Glutamatergic neuron (in vitro differentiated cells): ENCODE data around the gene CCDC15. TPM values are rescaled to one million over a fixed set of nuclear protein-coding genes. Genes with fewer than 3 reads are reported as not detected.
"Not testable (repeated sequence)": the region's sequence is repeated elsewhere in the genome, so short reads cannot be mapped to it uniquely, and the experiment has no call there.

Source experiments
- DNase-seq: peaks from one replicate; pipeline ENCODE4 v3.0.0; 2022
- H3K27ac Mint-ChIP-seq: one replicate; pipeline ENCODE4 v1.8.0; 2020; ENCODE audit warnings: mild to moderate bottlenecking, mixed read lengths, inconsistent platforms; ENCODE audit not compliant: unreplicated experiment
- H3K27me3 Mint-ChIP-seq: one replicate; pipeline ENCODE4 v1.8.0; 2020; ENCODE audit warnings: mild to moderate bottlenecking, moderate library complexity, mixed read lengths, inconsistent platforms; ENCODE audit not compliant: unreplicated experiment
- H3K36me3 Mint-ChIP-seq: one replicate; pipeline ENCODE4 v1.8.0; 2020; ENCODE audit warnings: mild to moderate bottlenecking, mixed read lengths, inconsistent platforms; ENCODE audit not compliant: unreplicated experiment
- H3K4me1 Mint-ChIP-seq: one replicate; pipeline ENCODE4 v1.8.0; 2020; ENCODE audit warnings: mild to moderate bottlenecking, low read depth, mixed read lengths, inconsistent platforms; ENCODE audit not compliant: unreplicated experiment
- H3K4me3 Mint-ChIP-seq: one replicate; pipeline ENCODE4 v1.8.0; 2020; ENCODE audit warnings: mild to moderate bottlenecking, mixed read lengths, inconsistent platforms; ENCODE audit not compliant: unreplicated experiment
- H3K9me3 Mint-ChIP-seq: one replicate; pipeline ENCODE4 v1.8.0; 2020; ENCODE audit warnings: mild to moderate bottlenecking, moderate library complexity, mixed read lengths, inconsistent platforms; ENCODE audit not compliant: unreplicated experiment
- total RNA-seq: library from RNA; stranded (reverse); fragmentation: NEBNext Ultra II Directional; extraction: Animal tissue kit (Norgen Biotek cat#: 25700); gene quantifications from one replicate; pipeline ENCODE4 v1.2.1, GENCODE V29; 2021; ENCODE audit not compliant: unreplicated experiment
- TF ChIP-seq, protein P1 (sequence below): fragments of 200-600 bp; sonication (generic); IDR thresholded peaks from one replicate; pipeline ENCODE4 v1.5.0; 2021; ENCODE audit not compliant: partially characterized antibody, unreplicated experiment

CCDC15 gene
- total RNA-seq, 1 donor from 2014 or later = 2.8 TPM

DNA sequence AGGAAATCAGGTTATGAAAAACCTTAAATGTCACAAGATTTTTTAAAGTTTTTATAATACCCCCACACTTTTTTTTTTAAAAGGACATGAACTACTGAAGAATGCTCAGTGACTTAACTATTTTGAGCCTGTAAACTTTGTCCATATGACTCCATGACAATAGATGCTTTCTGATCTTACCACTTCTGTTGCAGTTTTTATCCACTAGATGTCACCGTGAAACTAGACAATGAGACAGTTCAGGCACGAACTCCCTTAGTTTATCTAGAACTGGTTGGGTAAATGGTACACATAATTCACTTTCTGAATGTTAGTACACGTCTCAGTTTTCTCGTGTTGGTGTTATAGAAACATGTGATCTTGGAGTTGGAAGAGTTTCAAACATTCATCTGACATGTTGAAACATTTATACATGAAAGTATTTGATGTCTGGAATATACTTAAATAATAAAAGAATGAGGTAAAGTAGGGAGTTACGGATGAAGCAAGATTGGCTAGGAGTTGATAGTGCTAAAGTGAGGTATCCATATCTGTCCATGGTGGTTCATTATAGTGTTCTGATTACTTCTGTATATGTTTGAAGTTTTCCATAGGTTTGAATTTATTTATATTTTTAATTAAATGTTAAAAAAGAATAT lies 8.1 kb downstream of the CCDC15 start:
- no peaks in the 10 kb centered on the region for H3K36me3 Mint-ChIP-seq
- H3K4me3 Mint-ChIP-seq = no peak overlapping the region
- no peaks in the 10 kb centered on the region for H3K27me3 Mint-ChIP-seq
- H3K4me1 Mint-ChIP-seq = no peaks in the 10 kb centered on the region
- TF ChIP-seq, protein P1, sequence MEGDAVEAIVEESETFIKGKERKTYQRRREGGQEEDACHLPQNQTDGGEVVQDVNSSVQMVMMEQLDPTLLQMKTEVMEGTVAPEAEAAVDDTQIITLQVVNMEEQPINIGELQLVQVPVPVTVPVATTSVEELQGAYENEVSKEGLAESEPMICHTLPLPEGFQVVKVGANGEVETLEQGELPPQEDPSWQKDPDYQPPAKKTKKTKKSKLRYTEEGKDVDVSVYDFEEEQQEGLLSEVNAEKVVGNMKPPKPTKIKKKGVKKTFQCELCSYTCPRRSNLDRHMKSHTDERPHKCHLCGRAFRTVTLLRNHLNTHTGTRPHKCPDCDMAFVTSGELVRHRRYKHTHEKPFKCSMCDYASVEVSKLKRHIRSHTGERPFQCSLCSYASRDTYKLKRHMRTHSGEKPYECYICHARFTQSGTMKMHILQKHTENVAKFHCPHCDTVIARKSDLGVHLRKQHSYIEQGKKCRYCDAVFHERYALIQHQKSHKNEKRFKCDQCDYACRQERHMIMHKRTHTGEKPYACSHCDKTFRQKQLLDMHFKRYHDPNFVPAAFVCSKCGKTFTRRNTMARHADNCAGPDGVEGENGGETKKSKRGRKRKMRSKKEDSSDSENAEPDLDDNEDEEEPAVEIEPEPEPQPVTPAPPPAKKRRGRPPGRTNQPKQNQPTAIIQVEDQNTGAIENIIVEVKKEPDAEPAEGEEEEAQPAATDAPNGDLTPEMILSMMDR = peak; percentile 22
- no peak overlapping the region for H3K27ac Mint-ChIP-seq
- no peaks in the 10 kb centered on the region for H3K9me3 Mint-ChIP-seq
- DNase-seq = no peak

GRCh38 chr11:124968197-124968596 lies 14.2 kb downstream of the CCDC15 start:
- not testable (repeated sequence) for H3K4me3 Mint-ChIP-seq, DNase-seq, H3K27me3 Mint-ChIP-seq, H3K4me1 Mint-ChIP-seq, H3K27ac Mint-ChIP-seq, H3K9me3 Mint-ChIP-seq, H3K36me3 Mint-ChIP-seq

DNA sequence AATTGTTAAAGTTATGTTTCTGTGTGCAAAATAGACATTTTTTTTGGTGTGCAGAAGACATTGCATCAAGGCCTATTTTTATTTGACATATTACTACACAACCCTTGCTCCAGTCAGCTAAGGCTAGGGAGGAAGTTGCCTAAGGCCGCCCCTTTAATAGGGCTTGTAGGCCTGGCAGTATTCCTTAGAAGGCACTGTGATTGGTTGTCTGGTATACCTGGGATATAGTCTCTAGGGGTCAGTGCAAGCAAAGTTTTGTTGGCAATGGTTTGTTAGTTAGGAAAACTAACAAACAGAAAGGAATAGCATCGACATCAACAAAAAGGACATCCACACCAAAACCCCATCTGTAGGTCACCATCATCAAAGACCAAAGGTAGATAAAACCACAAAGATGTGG lies 16.9 kb downstream of the CCDC15 start:
- DNase-seq = no peak
- TF ChIP-seq, protein P1 = no peak
- Mint-ChIP-seq H3K36me3 (no peaks in the 10 kb centered on the region), H3K4me1 (no peaks in the 10 kb centered on the region), H3K27ac (no peak overlapping the region), H3K4me3 (no peak overlapping the region), H3K27me3 (no peaks in the 10 kb centered on the region), H3K9me3 (no peaks in the 10 kb centered on the region)

- no peak overlapping the region for H3K27ac Mint-ChIP-seq
- no peak overlapping the region for H3K4me3 Mint-ChIP-seq
- H3K9me3 Mint-ChIP-seq = no peaks in the 10 kb centered on the region
- no peaks in the 10 kb centered on the region for H3K4me1 Mint-ChIP-seq
- H3K36me3 Mint-ChIP-seq = no peaks in the 10 kb centered on the region
- DNase-seq = no peak
- no peaks in the 10 kb centered on the region for H3K27me3 Mint-ChIP-seq
- TF ChIP-seq, protein P1 = no peak
Observed at GRCh38 chr11:124971810-124972209, 17.8 kb downstream of the CCDC15 start.

- Mint-ChIP-seq H3K27me3 (no peaks in the 10 kb centered on the region), H3K4me3 (no peak overlapping the region), H3K36me3 (peaks cover 9% of the 10 kb centered on the region), H3K4me1 (no peaks in the 10 kb centered on the region), H3K27ac (no peak overlapping the region), H3K9me3 (peaks cover 4% of the 10 kb centered on the region)
- TF ChIP-seq, protein P1 = no peak
- no peak for DNase-seq
Observed at GRCh38 chr11:124976531-124976930, 22.5 kb downstream of the CCDC15 start.
